HL-60 (cell line): ENCODE data around the gene EIPR1.
A peak's percentile ranks its signal among the peaks of the same experiment; 100 is the strongest.

ENCODE experiments used
- DNase-seq, 2 experiments: peaks; one replicate each; pipeline ENCODE4 v3.0.0-alpha.2; 2010 to 2020; ENCODE audit warnings: low read depth in 1 of 2, low spot score in 1 of 2
- H3K27ac ChIP-seq: fragments of 250-450 bp; sonication (Bioruptor Pico); replicated peaks from 2 replicates; pipeline ENCODE4 v1.5.1; 2020; ENCODE audit warnings: mild to moderate bottlenecking, moderate library complexity
- H3K27me3 ChIP-seq: fragments of 250-450 bp; sonication (Bioruptor Pico); 2 replicates; pipeline ENCODE4 v1.5.1; 2021; ENCODE audit warnings: mild to moderate bottlenecking, moderate library complexity; ENCODE audit not compliant: insufficient read depth, poor library complexity, severe bottlenecking
- H3K4me3 ChIP-seq: replicated peaks from 2 replicates; pipeline ENCODE4 v1.5.1; 2011; ENCODE audit warnings: mild to moderate bottlenecking, control low read depth, low read length; ENCODE audit not compliant: insufficient read depth
- GABPA ChIP-seq: IDR thresholded peaks from 2 replicates; pipeline ENCODE4 v1.6.1; 2012; ENCODE audit warnings: low read depth
- POLR2AphosphoS5 ChIP-seq: IDR thresholded peaks from 2 replicates; pipeline ENCODE4 v1.6.1; 2012; ENCODE audit warnings: low read depth
- REST ChIP-seq: IDR thresholded peaks from 2 replicates; pipeline ENCODE4 v1.6.1; 2012; ENCODE audit warnings: low read depth; ENCODE audit not compliant: insufficient replicate concordance
- SPI1 ChIP-seq: IDR thresholded peaks from 2 replicates; pipeline ENCODE4 v1.6.1; 2012; ENCODE audit warnings: low read depth, mild to moderate bottlenecking, borderline replicate concordance
- TF ChIP-seq, protein P1 (sequence below): IDR thresholded peaks from one replicate; pipeline ENCODE4 v1.5.1; 2011; ENCODE audit warnings: low read length, control low read depth, inconsistent platforms; ENCODE audit not compliant: insufficient read depth

Gene EIPR1

DNA sequence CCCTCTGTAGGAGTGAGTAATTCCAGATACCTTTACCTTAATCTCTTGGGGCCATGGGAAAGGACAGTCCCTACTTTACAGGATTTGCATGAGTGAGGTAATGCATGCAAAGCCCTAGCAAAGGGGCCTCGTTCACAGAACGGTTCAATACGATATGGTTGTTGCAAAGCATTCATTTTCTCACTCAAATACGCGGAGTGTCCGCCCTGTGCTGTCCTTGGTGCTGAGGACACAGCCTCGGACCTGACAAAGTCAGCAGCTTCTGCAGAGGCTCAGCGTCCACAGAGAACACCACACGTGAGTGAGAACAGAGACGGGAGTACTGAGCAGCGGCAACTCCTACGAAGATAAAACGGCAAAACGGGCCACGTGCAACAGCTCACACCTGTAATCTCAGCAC lies 125.7 kb downstream of the EIPR1 start:
- TF ChIP-seq REST (peak; percentile 84), POLR2AphosphoS5 (no peak), SPI1 (no peak)
- TF ChIP-seq, protein P1, sequence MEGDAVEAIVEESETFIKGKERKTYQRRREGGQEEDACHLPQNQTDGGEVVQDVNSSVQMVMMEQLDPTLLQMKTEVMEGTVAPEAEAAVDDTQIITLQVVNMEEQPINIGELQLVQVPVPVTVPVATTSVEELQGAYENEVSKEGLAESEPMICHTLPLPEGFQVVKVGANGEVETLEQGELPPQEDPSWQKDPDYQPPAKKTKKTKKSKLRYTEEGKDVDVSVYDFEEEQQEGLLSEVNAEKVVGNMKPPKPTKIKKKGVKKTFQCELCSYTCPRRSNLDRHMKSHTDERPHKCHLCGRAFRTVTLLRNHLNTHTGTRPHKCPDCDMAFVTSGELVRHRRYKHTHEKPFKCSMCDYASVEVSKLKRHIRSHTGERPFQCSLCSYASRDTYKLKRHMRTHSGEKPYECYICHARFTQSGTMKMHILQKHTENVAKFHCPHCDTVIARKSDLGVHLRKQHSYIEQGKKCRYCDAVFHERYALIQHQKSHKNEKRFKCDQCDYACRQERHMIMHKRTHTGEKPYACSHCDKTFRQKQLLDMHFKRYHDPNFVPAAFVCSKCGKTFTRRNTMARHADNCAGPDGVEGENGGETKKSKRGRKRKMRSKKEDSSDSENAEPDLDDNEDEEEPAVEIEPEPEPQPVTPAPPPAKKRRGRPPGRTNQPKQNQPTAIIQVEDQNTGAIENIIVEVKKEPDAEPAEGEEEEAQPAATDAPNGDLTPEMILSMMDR: no peak
- Histone ChIP-seq H3K27me3 (no peaks in the 10 kb centered on the region), H3K4me3 (no peak overlapping the region), H3K27ac (no peak overlapping the region)
- DNase-seq: no peak

- Histone ChIP-seq H3K4me3 (no peak overlapping the region), H3K27ac (no peak overlapping the region), H3K27me3 (no peaks in the 10 kb centered on the region)
- TF ChIP-seq SPI1 (no peak), GABPA (no peak), POLR2AphosphoS5 (no peak), REST (no peak)
- TF ChIP-seq, protein P1: no peak
- DNase-seq: no peak
Observed at GRCh38 chr2:3249476-3249962, 128.1 kb downstream of the EIPR1 start.

GRCh38 chr2:3248754-3249475 lies 128.7 kb downstream of the EIPR1 start:
- Histone ChIP-seq H3K27ac (no peak overlapping the region), H3K27me3 (no peaks in the 10 kb centered on the region)
- DNase-seq: no peak

More at GRCh38 chr2:3248754-3249475, 128.7 kb downstream of the EIPR1 start:
- TF ChIP-seq, protein P1: no peak
- TF ChIP-seq POLR2AphosphoS5 (no peak), REST (no peak), GABPA (no peak), SPI1 (no peak)
- H3K4me3 ChIP-seq: no peak overlapping the region
